Trophoblast cell (in vitro differentiated cells and primary cell): ENCODE data around the gene C22orf39.

Source experiments
- DNase-seq, 2 donors: peaks; one replicate each; pipeline ENCODE4 v3.0.0-alpha.2; 2016
- H2AFZ ChIP-seq: 2 replicates; pipeline ENCODE4 v1.6.1; 2013; ENCODE audit warnings: low read length, moderate library complexity, mild to moderate bottlenecking; ENCODE audit not compliant: insufficient read depth, poor library complexity
- H2AK5ac ChIP-seq: 2 replicates; pipeline ENCODE4 v1.6.1; 2013; ENCODE audit warnings: mild to moderate bottlenecking, low read length
- H2BK120ac ChIP-seq: 2 replicates; pipeline ENCODE4 v1.6.1; 2013; ENCODE audit warnings: low read length, mild to moderate bottlenecking, moderate library complexity; ENCODE audit not compliant: insufficient read depth, poor library complexity
- H2BK12ac ChIP-seq: 2 replicates; pipeline ENCODE4 v1.6.1; 2013; ENCODE audit warnings: mild to moderate bottlenecking, low read length, moderate library complexity
- H2BK5ac ChIP-seq: 2 replicates; pipeline ENCODE4 v1.6.1; 2013; ENCODE audit warnings: low read length, low read depth, moderate library complexity, mild to moderate bottlenecking; ENCODE audit not compliant: poor library complexity
- H3K14ac ChIP-seq: 2 replicates; pipeline ENCODE4 v1.6.1; 2013; ENCODE audit warnings: mild to moderate bottlenecking, low read length
- H3K18ac ChIP-seq: 2 replicates; pipeline ENCODE4 v1.6.1; 2013; ENCODE audit warnings: mild to moderate bottlenecking, low read length
- H3K23ac ChIP-seq: 2 replicates; pipeline ENCODE4 v1.6.1; 2013; ENCODE audit warnings: low read length
- H3K27ac ChIP-seq: 2 replicates; pipeline ENCODE4 v1.5.1; 2013; ENCODE audit warnings: low read depth, mild to moderate bottlenecking, inconsistent platforms, low read length, moderate library complexity
- H3K27me3 ChIP-seq: 2 replicates; pipeline ENCODE4 v1.6.1; 2013; ENCODE audit warnings: inconsistent platforms, mild to moderate bottlenecking, low read length, moderate library complexity; ENCODE audit not compliant: insufficient read depth
- H3K36me3 ChIP-seq, 2 experiments: 1 replicate in 1 of 2; 2 replicates in 1 of 2; pipeline ENCODE4 v1.6.1; 2013; ENCODE audit warnings: low read length in 2 of 2, mild to moderate bottlenecking in 2 of 2, moderate library complexity in 1 of 2; ENCODE audit not compliant: insufficient read depth in 2 of 2, control insufficient read depth in 1 of 2
- H3K4ac ChIP-seq: 2 replicates; pipeline ENCODE4 v1.6.1; 2013; ENCODE audit warnings: low read depth, mild to moderate bottlenecking, low read length, moderate library complexity
- H3K4me1 ChIP-seq, 2 experiments: 1 replicate in 1 of 2; 2 replicates in 1 of 2; pipeline ENCODE4 v1.6.1; 2013; ENCODE audit warnings: low read length in 2 of 2, mild to moderate bottlenecking in 2 of 2, moderate library complexity in 1 of 2; ENCODE audit not compliant: insufficient read depth in 2 of 2, control insufficient read depth in 1 of 2
- H3K4me2 ChIP-seq: 2 replicates; pipeline ENCODE4 v1.6.1; 2013; ENCODE audit warnings: inconsistent platforms, mild to moderate bottlenecking, low read length, moderate library complexity
- H3K4me3 ChIP-seq: 2 replicates; pipeline ENCODE4 v1.5.1; 2013; ENCODE audit warnings: mild to moderate bottlenecking, low read depth, low read length, inconsistent platforms
- H3K79me1 ChIP-seq: one replicate; pipeline ENCODE4 v1.6.1; 2013; ENCODE audit warnings: low read length
- H3K79me2 ChIP-seq: 2 replicates; pipeline ENCODE4 v1.6.1; 2013; ENCODE audit warnings: low read length, mild to moderate bottlenecking; ENCODE audit not compliant: control insufficient read depth, insufficient read depth, poor library complexity
- H3K9ac ChIP-seq: 2 replicates; pipeline ENCODE4 v1.6.1; 2013; ENCODE audit warnings: mild to moderate bottlenecking, low read length
- H3K9me3 ChIP-seq: 2 replicates; pipeline ENCODE4 v1.6.1; 2013; ENCODE audit warnings: low read depth, mild to moderate bottlenecking, control low read depth, inconsistent platforms, low read length; ENCODE audit not compliant: insufficient read depth
- H4K12ac ChIP-seq: 2 replicates; pipeline ENCODE4 v1.6.1; 2013; ENCODE audit warnings: low read depth, mild to moderate bottlenecking, low read length, moderate library complexity
- H4K8ac ChIP-seq: 2 replicates; pipeline ENCODE4 v1.6.1; 2013; ENCODE audit warnings: low read depth, mild to moderate bottlenecking, low read length, moderate library complexity
- H4K91ac ChIP-seq: one replicate; pipeline ENCODE4 v1.6.1; 2013; ENCODE audit warnings: low read depth, mild to moderate bottlenecking, low read length, moderate library complexity
- WGBS: extraction: QIAGEN DNeasy Blood & Tissue Kit; methylation state at CpG from one replicate; pipeline ENCODE4 v1.1.7; 2013; ENCODE audit warnings: missing lambda C conversion rate; ENCODE audit not compliant: insufficient read length, insufficient coverage; ENCODE audit errors: extremely low coverage; 5-methylcytosine and 5-hydroxymethylcytosine counted together

Gene C22orf39

DNA sequence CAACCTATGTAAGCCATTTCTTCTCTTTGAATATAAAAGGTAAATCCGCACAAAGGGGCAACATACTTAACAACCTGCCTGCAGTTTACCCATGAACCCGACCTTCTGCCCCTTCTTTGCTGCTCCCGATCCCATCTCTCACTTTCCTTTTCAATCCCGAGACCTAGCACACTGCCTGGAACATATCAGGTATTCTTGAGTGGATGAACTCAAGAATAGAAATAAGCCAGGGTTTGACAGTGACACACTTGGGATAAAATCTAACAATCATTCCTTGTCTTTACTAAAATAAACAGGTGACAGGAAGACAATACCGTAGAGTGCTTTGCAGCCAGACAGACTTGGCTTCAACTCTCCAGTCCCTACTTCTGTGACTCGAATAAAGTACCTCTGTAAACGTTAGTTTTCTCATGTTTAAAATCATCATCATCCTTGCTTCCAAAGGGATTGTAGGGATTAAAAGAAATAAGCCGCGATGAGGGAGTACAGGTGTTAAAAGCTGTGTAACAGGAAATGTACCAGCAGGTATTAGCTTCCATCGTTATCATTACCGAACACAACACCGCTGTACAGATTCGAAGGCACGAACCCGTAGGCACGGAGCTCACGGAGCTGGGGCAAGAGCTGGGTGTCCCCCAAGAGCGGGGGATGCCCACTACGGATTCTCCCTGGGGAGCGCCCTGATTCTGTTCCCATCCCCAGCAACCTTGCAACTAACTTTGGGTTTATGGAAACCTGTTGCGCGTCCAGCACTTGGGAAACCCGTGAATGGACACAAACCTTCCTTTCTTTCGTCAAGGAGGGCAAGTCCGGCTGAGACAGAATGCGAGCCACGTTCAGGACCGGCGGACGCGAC is 30.8 kb upstream of the C22orf39 start:
- H3K79me2 ChIP-seq: peaks cover 16% of the 10 kb centered on the region

DNA sequence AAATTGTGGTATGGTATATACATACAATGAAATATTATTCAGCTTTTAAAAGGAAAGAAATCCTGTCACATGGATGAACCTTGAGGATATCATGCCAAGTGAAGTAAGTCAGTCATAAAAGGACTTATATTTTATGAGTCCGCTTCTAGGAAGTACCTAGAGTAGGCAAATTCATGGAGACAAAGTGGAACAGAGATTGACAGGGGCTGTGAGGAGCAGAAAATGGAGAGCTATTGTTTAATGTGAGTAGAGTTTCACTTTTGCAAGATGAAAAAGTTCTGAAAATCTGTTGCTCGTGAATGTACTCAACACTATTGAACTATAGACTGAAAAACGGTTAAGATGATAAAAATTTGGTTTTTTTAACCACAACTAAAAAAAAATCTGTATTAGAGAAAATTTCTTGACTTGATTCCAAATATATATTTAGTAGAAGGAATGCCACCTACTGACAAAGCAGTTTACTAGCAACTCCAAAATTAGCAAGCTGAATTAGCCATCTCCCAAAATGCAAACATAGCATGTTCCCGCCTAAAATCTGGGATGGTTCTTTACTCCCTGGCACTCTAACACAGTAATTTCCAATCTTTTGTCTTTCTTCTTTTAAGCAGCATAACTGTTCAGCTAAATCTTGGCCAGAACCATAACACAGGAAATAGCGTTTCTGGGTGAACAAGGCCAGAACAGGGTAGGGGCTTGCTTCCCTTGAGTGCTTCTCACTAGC is 30.0 kb upstream of the C22orf39 start:
- Histone ChIP-seq H2BK120ac (no peak overlapping the region), H3K27ac (no peak overlapping the region), H2AFZ (no peak overlapping the region), H3K4me2 (peak overlapping the region; percentile 99), H3K4me1 (peaks cover 4 to 7% of the 10 kb centered on the region in 2 experiments), H3K27me3 (no peaks in the 10 kb centered on the region), H3K36me3 (peaks cover 25 to 28% of the 10 kb centered on the region in 2 experiments), H4K8ac (no peak overlapping the region), H4K91ac (no peak overlapping the region), H3K79me1 (peaks cover 9% of the 10 kb centered on the region), H2BK5ac (no peak overlapping the region), H3K23ac (peak overlapping the region; percentile 50), H3K4me3 (no peak overlapping the region), H3K79me2 (peaks cover 16% of the 10 kb centered on the region), H3K18ac (no peak overlapping the region), H4K12ac (no peak overlapping the region), H3K4ac (peak overlapping the region; percentile 98), H2BK12ac (no peak overlapping the region), H3K14ac (no peak overlapping the region), H3K9ac (no peak overlapping the region), H3K9me3 (no peaks in the 10 kb centered on the region), H2AK5ac (no peak overlapping the region)
- no CpG with 5 or more reads among the region's 5 CpGs for WGBS
- no peak for DNase-seq

More for the DNA sequence above, 30.8 kb upstream of the C22orf39 start:
- Histone ChIP-seq H3K27me3 (no peaks in the 10 kb centered on the region), H2BK120ac (no peak overlapping the region), H3K4me2 (peak overlapping the region; percentile 99), H4K12ac (peak overlapping the region; percentile 22), H2BK5ac (peak overlapping the region; percentile 83), H2BK12ac (no peak overlapping the region), H2AFZ (peak overlapping the region; percentile 40), H3K9me3 (no peaks in the 10 kb centered on the region), H3K4me1 (peaks cover 4 to 7% of the 10 kb centered on the region in 2 experiments), H4K91ac (peak overlapping the region; percentile 85), H3K4ac (peak overlapping the region; percentile 98), H3K18ac (peak overlapping the region; percentile 12), H3K23ac (peak overlapping the region; percentile 50), H3K9ac (peak overlapping the region; percentile 78), H3K36me3 (peaks cover 19 to 24% of the 10 kb centered on the region in 2 experiments), H3K14ac (peak overlapping the region; percentile 18), H4K8ac (peak overlapping the region; percentile 5), H3K27ac (peak overlapping the region; percentile 41), H3K79me1 (peaks cover 9% of the 10 kb centered on the region), H3K4me3 (peak overlapping the region; percentile 89), H2AK5ac (no peak overlapping the region)
- no CpG with 5 or more reads among the region's 31 CpGs for WGBS
- peak in 1 of 2 donors; percentile 27 for DNase-seq

DNA sequence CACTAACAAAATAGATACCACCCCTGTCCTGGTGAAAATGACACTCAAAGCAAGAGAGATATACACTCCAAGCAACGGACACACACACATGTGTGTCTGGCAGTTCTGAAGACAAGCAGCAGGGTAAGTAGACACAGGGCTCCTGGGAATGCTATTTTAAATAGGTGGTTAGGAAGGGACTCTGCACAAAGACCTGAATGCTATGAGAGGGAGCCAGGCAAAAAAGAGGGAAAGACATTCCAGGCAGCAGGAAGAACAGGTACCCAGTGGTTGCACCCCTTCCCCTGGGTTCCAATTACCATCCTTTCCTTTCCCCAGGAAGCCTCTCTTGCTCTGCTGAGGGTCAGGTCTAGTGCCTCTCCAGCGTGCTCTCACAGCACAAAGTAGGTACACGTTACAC is 28.5 kb upstream of the C22orf39 start:
- H3K14ac ChIP-seq: no peak overlapping the region
- H3K4me3 ChIP-seq: no peak overlapping the region
- H4K8ac ChIP-seq: no peak overlapping the region
- H3K27me3 ChIP-seq: no peaks in the 10 kb centered on the region
- H4K91ac ChIP-seq: no peak overlapping the region
- DNase-seq: no peak
- H2BK120ac ChIP-seq: no peak overlapping the region
- no peak overlapping the region for H2BK5ac ChIP-seq
- WGBS: no CpG with 5 or more reads among the region's 3 CpGs
- H3K9me3 ChIP-seq: no peaks in the 10 kb centered on the region
- H3K23ac ChIP-seq: no peak overlapping the region
- peaks cover 16% of the 10 kb centered on the region for H3K79me2 ChIP-seq
- peaks cover 34 to 39% of the 10 kb centered on the region in 2 experiments for H3K36me3 ChIP-seq
- H3K4ac ChIP-seq: no peak overlapping the region
- H3K18ac ChIP-seq: no peak overlapping the region
- H2AFZ ChIP-seq: no peak overlapping the region
- peaks cover 9% of the 10 kb centered on the region for H3K79me1 ChIP-seq
- peaks cover 4 to 7% of the 10 kb centered on the region in 2 experiments for H3K4me1 ChIP-seq
- no peak overlapping the region for H4K12ac ChIP-seq
- H2BK12ac ChIP-seq: no peak overlapping the region
- no peak overlapping the region for H3K4me2 ChIP-seq
- H3K9ac ChIP-seq: no peak overlapping the region
- no peak overlapping the region for H3K27ac ChIP-seq
- no peak overlapping the region for H2AK5ac ChIP-seq

DNA sequence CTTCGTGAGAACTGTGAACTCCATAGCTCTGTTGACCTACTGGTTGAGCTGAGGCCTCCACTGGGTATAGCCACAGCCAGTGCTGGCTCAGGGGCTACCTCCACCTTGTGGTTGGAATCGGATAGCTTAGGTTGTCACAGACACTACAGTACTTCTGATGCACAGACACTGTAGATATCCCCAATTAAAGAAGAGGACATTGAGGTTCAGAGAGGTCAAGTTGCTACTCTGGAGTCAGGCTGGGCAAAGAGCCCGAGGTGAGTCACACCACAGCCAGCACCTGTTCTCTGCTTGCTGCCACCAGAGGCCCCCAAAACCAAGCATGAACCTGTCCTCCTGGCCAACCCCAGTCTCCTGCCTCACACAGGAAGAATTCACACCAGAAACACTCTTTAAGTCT is 26.1 kb upstream of the C22orf39 start:
- no peak overlapping the region for H4K8ac ChIP-seq
- no peak overlapping the region for H3K14ac ChIP-seq
- peaks cover 7% of the 10 kb centered on the region for H3K79me2 ChIP-seq
- H3K4me1 ChIP-seq: peaks cover 4% of the 10 kb centered on the region in 2 experiments
- H2BK12ac ChIP-seq: no peak overlapping the region
- no peaks in the 10 kb centered on the region for H3K9me3 ChIP-seq
- H3K79me1 ChIP-seq: peaks cover 1% of the 10 kb centered on the region
- H3K9ac ChIP-seq: no peak overlapping the region
- DNase-seq: no peak
- no peak overlapping the region for H4K91ac ChIP-seq
- no peak overlapping the region for H2AK5ac ChIP-seq
- H3K36me3 ChIP-seq: peaks cover 57 to 62% of the 10 kb centered on the region in 2 experiments
- no peak overlapping the region for H2BK120ac ChIP-seq
- WGBS: no CpG with 5 or more reads among the region's 3 CpGs
- H3K4me2 ChIP-seq: no peak overlapping the region
- no peaks in the 10 kb centered on the region for H3K27me3 ChIP-seq
- H3K27ac ChIP-seq: no peak overlapping the region
- no peak overlapping the region for H4K12ac ChIP-seq
- H3K18ac ChIP-seq: no peak overlapping the region
- no peak overlapping the region for H2BK5ac ChIP-seq
- H3K23ac ChIP-seq: no peak overlapping the region
- no peak overlapping the region for H2AFZ ChIP-seq
- no peak overlapping the region for H3K4me3 ChIP-seq
- no peak overlapping the region for H3K4ac ChIP-seq
